IPS-18a (cell line): ENCODE data around the gene MFAP2.
A peak's percentile ranks its signal among the peaks of the same experiment; 100 is the strongest.
"Not testable (repeated sequence)": the region's sequence is repeated elsewhere in the genome, so short reads cannot be mapped to it uniquely, and the experiment has no call there.

Experiments used
- H3K27ac ChIP-seq: one replicate; pipeline ENCODE4 v1.5.1; 2013; ENCODE audit warnings: low read length
- H3K27me3 ChIP-seq: one replicate; pipeline ENCODE4 v1.6.1; 2013; ENCODE audit warnings: mild to moderate bottlenecking, low read length; ENCODE audit not compliant: control insufficient read depth, insufficient read depth
- H3K36me3 ChIP-seq: one replicate; pipeline ENCODE4 v1.6.1; 2013; ENCODE audit warnings: low read depth, low read length; ENCODE audit not compliant: control insufficient read depth
- H3K4me1 ChIP-seq: one replicate; pipeline ENCODE4 v1.6.1; 2013; ENCODE audit warnings: low read depth, low read length; ENCODE audit not compliant: control insufficient read depth
- H3K4me3 ChIP-seq: one replicate; pipeline ENCODE4 v1.5.1; 2013; ENCODE audit warnings: low read length
- H3K9ac ChIP-seq: one replicate; pipeline ENCODE4 v1.6.1; 2013; ENCODE audit warnings: mild to moderate bottlenecking, low read length, moderate library complexity
- H3K9me3 ChIP-seq: one replicate; pipeline ENCODE4 v1.6.1; 2013; ENCODE audit warnings: low read depth, low read length; ENCODE audit not compliant: control insufficient read depth

Gene MFAP2

DNA sequence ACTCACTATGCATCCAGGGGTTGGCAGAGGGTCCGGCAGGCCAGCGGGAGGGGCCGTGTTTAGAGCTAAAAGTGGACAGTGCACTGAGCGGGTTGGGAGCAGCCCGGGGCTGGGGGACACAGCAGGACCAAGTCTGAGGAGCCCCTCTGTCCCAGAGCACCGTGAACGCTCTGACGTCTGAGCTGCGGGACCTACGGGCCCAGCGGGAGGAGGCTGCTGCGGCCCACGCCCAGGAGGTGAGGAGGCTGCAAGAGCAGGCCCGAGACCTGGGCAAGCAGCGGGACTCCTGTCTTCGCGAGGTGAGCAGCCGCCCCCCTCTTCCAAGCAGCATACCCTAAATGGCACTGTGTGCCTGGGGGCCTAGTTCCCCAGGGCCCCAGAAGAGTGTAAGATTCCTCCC, 25.8 kb downstream of the MFAP2 start:
- Histone ChIP-seq H3K4me1 (no peaks in the 10 kb centered on the region), H3K9ac (no peak overlapping the region), H3K27ac (no peak overlapping the region), H3K4me3 (no peak overlapping the region), H3K27me3 (no peaks in the 10 kb centered on the region), H3K36me3 (peaks cover 25% of the 10 kb centered on the region), H3K9me3 (no peaks in the 10 kb centered on the region)

DNA sequence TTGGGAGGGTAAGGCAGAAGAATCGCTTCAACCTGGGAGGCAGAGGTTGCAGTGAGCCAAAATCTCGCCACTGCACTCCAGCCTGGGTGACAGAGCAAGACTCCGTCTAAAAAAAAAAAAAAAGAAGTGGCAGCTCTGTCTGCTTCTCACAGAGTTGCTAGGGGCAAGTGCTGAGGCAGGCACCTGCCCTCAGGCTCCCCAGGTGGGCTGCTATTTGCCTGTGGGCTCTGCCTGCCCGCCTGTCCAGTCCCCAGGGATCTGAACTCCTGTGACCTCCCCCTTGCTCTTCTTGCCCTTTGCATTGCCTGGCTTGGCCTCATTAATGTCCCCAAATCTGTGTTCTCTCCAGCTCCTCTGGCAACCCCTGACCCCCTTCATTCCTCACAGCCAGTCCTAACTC, 28.0 kb downstream of the MFAP2 start:
- H3K36me3 ChIP-seq = peaks cover 24% of the 10 kb centered on the region
- not testable (repeated sequence) for H3K9me3 ChIP-seq, H3K4me1 ChIP-seq, H3K4me3 ChIP-seq, H3K27ac ChIP-seq, H3K9ac ChIP-seq, H3K27me3 ChIP-seq

DNA sequence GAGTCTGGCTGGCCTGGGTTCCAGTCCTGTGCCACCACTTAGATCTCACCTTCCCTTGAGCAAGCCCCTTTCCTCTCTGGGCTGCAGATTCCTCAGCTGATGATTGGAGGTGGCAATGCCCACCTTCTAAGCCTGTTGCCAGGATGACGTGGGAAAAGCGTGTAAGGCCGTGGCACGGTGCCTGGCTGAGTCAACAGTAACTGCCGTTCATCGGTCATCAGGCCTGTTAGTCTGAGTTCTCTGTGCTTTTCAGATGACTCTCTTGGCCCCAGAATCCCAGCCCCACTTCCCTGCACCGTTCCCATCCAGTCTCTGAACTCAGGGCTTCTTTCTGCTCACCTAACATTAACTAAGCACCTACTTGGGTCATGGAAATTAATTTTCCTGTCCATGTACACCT, 31.4 kb downstream of the MFAP2 start:
- H3K9ac ChIP-seq, H3K27ac ChIP-seq, H3K4me1 ChIP-seq, H3K27me3 ChIP-seq, H3K9me3 ChIP-seq, H3K4me3 ChIP-seq: not testable (repeated sequence)
- peaks cover 13% of the 10 kb centered on the region for H3K36me3 ChIP-seq

DNA sequence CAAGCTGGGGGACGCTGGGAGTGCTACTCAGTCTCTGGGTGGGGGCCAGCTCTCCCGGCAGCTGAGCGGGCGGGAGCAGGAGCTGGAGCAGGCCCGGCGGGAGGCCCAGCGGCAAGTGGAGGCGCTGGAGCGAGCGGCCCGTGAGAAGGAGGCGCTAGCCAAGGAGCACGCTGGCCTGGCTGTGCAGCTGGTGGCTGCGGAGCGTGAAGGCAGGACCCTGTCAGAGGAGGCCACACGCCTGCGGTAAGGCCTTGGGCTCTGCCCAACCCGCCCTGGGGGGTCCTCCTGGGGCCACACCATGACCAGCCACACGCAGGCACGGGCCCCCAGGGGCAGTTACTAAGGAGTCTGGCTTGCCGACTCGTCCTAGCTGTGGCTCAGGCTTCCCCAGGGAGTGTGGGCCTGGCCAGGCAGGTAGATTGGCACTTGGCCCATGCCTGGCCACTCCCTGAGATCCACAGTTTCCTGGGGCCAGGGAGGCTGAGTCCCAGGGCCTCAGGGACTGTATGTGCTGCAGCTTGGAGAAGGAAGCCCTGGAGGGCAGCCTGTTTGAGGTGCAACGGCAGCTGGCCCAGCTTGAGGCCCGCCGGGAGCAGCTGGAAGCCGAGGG, 32.0 kb downstream of the MFAP2 start:
- not testable (repeated sequence) for H3K4me1 ChIP-seq, H3K27ac ChIP-seq, H3K9ac ChIP-seq

DNA sequence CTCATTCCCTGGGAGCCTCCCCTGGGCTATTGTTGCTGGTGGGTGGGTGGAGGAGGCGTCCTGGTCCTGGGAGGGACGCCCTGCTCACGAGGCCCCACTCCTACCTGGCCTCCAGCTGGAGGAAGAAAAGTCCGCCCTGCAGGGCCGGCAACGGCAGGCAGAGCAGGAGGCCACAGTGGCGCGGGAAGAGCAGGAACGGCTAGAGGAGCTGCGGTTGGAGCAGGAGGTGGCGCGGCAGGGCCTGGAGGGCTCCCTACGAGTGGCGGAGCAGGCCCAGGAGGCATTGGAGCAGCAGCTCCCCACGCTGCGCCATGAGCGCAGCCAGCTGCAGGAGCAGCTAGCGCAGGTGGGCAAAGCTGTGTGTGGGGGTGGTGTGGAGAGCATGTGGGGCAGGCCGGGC, 33.8 kb downstream of the MFAP2 start:
- Histone ChIP-seq H3K36me3 (peaks cover 27% of the 10 kb centered on the region), H3K9ac (no peak overlapping the region), H3K9me3 (no peaks in the 10 kb centered on the region), H3K27ac (no peak overlapping the region), H3K4me3 (no peak overlapping the region), H3K4me1 (no peaks in the 10 kb centered on the region), H3K27me3 (no peaks in the 10 kb centered on the region)

More for the DNA sequence above, 32.0 kb downstream of the MFAP2 start:
- H3K36me3 ChIP-seq = peaks cover 17% of the 10 kb centered on the region
- not testable (repeated sequence) for H3K9me3 ChIP-seq, H3K4me3 ChIP-seq, H3K27me3 ChIP-seq

DNA sequence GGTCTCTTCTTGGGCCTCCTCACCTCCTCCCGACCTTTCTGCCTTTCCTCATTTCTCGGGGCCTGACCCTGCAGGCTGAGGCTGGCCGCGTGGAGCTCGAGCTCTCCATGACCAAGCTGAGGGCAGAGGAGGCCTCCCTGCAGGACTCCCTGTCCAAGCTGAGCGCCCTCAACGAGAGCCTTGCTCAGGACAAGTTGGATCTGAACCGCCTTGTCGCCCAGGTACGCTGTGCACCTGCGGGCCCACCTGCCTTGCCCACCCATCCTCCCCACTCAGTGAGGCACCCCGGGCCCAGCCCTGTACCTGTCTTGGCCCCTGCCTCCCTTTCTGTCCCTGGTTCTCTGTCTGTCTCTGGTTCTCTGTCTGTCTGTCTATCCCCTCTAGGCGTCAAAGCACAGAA, 34.2 kb downstream of the MFAP2 start:
- H3K36me3 ChIP-seq = peaks cover 28% of the 10 kb centered on the region
- not testable (repeated sequence) for H3K4me3 ChIP-seq, H3K9ac ChIP-seq, H3K27ac ChIP-seq, H3K27me3 ChIP-seq, H3K4me1 ChIP-seq, H3K9me3 ChIP-seq

DNA sequence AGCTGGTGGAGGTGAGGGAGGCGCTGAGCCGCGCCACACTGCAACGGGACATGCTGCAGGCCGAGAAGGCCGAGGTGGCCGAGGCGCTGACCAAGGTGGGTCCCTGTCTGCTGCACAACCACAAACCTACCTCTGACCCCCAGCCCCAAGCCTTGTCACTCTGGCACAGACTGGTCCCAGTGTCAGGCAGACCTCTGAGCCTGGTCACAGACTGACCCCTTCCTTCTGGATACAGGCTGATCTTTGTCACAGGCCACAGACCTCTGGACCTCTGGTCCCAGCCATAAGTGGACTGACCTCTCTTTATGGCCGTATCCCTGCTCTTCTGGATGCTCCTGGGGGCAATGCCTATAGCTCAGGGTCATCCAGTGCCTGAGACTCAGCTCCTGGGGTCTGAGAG, 34.9 kb downstream of the MFAP2 start:
- not testable (repeated sequence) for H3K27me3 ChIP-seq, H3K9ac ChIP-seq, H3K4me3 ChIP-seq, H3K27ac ChIP-seq, H3K4me1 ChIP-seq, H3K9me3 ChIP-seq
- H3K36me3 ChIP-seq = peaks cover 30% of the 10 kb centered on the region

DNA sequence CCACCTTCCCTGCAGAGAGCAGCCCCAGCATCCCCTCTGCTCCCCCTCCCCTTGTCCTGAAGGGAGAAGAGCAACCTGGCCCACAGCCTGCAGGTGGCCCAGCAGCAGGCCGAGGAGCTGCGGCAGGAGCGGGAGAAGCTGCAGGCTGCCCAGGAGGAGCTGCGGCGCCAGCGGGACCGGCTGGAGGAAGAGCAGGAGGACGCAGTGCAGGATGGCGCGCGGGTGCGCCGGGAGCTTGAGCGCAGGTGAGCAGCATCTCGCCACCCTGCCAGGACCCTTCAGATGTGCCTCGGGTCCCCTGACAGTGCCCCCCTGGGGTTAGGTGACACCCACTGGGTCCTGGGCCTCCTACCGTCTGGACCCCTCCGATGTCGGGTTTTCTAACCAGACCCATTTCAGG, 36.4 kb downstream of the MFAP2 start:
- peaks cover 30% of the 10 kb centered on the region for H3K36me3 ChIP-seq
- no peak overlapping the region for H3K9ac ChIP-seq
- H3K9me3 ChIP-seq = no peaks in the 10 kb centered on the region
- no peaks in the 10 kb centered on the region for H3K27me3 ChIP-seq
- no peak overlapping the region for H3K4me3 ChIP-seq
- no peaks in the 10 kb centered on the region for H3K4me1 ChIP-seq
- H3K27ac ChIP-seq = no peak overlapping the region

DNA sequence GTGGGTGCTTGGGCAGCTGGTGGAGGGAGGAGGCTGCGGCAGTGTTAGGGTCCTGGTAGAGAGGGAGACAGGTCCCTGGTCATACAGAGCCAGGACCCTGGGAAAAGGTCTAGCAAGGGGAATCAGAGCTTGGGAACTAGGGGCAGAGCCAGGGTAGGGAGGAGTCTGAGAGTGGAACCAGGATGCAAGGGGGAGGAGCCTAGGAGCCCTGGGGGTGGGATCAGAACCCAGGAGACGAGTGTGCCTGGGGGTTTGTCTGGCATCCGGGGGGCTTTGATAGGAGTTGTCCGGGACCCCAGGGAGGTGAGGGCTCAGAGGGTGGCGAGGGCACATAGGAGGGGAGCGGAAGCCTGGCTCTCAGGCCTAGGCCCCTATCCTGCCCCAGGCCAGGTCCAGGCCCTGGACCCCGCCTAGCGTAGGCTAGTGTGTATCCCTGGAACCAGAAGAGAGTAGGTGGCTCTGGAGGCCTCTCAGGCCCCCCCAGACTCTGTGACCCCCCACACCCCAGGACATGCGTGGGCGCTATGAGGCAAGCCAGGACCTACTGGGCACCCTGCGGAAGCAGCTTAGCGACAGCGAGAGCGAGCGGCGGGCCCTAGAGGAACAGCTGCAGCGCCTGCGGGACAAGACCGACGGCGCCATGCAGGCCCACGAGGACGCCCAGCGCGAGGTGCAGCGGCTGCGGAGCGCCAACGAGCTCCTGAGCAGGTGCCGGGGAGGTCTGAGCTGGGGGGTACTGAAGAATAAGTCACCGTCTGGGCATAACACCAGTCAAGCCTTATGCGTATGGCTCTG, 40.8 kb downstream of the MFAP2 start:
- H3K36me3 ChIP-seq = peaks cover 35% of the 10 kb centered on the region

DNA sequence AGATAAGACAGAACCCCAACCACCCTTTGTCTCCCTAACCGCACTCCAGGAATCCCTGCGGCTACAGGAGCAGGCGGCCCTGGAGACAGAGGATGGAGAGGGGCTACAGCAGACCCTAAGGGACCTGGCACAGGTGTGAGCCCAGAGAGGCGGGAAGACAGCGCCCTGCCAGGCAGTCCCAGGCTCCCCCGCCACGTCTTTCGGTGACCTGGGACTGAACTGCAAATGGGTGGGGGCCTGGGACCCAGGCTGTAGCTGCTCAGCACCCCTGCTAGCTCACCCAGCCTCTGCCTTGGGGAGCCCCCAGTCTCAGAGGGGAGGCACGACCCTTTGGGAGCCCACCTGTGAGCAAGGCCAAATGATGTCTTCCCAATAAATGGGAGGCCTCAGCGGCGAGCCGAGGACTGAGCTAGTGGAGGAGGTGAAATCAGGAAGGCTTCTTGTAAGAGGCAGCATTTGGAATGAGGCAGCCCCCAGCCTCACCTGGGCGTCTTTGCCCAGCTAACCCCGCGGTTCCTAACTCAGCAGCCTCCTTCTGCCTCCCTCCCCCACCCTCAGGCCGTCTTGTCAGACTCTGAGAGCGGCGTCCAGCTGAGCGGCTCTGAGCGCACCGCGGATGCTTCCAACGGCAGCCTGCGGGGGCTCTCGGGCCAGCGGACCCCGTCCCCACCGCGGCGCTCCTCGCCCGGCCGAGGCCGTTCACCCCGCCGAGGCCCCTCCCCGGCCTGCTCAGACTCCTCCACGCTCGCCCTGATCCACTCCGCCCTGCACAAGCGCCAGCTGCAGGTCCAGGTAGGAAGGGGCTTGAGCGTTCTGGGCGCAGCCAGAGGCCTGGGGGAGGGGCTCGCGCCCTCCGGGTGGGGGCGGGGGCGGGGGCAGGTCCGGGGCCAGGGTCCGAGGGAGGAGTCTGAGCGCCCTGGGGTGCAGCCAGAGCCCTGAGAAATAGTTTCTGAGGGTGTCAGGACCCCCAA, 41.8 kb downstream of the MFAP2 start:
- Histone ChIP-seq H3K27ac (no peak overlapping the region), H3K9ac (peak overlapping the region; percentile 36), H3K4me3 (peak overlapping the region; percentile 44), H3K27me3 (no peaks in the 10 kb centered on the region), H3K9me3 (no peaks in the 10 kb centered on the region), H3K4me1 (peaks cover 8% of the 10 kb centered on the region), H3K36me3 (peaks cover 38% of the 10 kb centered on the region)

More for the DNA sequence above, 40.8 kb downstream of the MFAP2 start:
- not testable (repeated sequence) for H3K9ac ChIP-seq, H3K27ac ChIP-seq, H3K4me3 ChIP-seq, H3K9me3 ChIP-seq, H3K27me3 ChIP-seq, H3K4me1 ChIP-seq

DNA sequence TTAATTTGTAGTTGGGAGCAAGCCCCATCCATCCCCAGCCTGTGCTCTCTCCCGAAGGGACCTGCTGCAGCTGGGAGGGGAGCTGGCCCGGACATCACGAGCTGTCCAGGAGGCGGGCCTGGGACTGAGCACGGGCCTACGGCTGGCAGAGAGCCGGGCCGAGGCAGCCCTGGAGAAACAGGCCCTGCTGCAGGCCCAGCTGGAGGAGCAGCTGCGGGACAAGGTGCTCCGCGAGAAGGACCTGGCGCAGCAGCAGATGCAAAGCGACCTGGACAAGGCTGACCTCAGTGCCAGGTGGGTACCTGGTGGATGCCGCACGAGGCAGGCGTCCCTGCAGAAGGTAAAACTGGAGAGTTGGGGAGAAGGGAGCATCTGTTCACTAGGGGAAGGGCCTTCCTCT, 43.8 kb downstream of the MFAP2 start:
- not testable (repeated sequence) for H3K9me3 ChIP-seq, H3K9ac ChIP-seq, H3K27ac ChIP-seq, H3K4me1 ChIP-seq, H3K4me3 ChIP-seq, H3K27me3 ChIP-seq
- peaks cover 27% of the 10 kb centered on the region for H3K36me3 ChIP-seq
